ENCODE results near the gene ODAM.

GRCh38 chr4:70243091-70243490 lies 47.6 kb downstream of the ODAM start:
- TF ChIP-seq TAF1 (IDR thresholded peaks at IDR 0.05; ENCODE audit: borderline replicate concordance, low read depth, low read length) (no peak), POLR2AphosphoS5 (IDR thresholded peaks at IDR 0.05; ENCODE audit: low read depth, low read length) (no peak), POLR2A (IDR thresholded peaks at IDR 0.05; ENCODE audit: low read depth, low read length) (no peak)
